Astrocyte of the hippocampus (primary cell): ENCODE data around the gene TM9SF4.
A peak's percentile ranks its signal among the peaks of the same experiment; 100 is the strongest.

ENCODE experiments used
- DNase-seq: peaks from one replicate; pipeline ENCODE4 v3.0.0; 2011; ENCODE audit warnings: low read depth, low spot score

The TM9SF4 gene, protein sequence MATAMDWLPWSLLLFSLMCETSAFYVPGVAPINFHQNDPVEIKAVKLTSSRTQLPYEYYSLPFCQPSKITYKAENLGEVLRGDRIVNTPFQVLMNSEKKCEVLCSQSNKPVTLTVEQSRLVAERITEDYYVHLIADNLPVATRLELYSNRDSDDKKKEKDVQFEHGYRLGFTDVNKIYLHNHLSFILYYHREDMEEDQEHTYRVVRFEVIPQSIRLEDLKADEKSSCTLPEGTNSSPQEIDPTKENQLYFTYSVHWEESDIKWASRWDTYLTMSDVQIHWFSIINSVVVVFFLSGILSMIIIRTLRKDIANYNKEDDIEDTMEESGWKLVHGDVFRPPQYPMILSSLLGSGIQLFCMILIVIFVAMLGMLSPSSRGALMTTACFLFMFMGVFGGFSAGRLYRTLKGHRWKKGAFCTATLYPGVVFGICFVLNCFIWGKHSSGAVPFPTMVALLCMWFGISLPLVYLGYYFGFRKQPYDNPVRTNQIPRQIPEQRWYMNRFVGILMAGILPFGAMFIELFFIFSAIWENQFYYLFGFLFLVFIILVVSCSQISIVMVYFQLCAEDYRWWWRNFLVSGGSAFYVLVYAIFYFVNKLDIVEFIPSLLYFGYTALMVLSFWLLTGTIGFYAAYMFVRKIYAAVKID

DNA sequence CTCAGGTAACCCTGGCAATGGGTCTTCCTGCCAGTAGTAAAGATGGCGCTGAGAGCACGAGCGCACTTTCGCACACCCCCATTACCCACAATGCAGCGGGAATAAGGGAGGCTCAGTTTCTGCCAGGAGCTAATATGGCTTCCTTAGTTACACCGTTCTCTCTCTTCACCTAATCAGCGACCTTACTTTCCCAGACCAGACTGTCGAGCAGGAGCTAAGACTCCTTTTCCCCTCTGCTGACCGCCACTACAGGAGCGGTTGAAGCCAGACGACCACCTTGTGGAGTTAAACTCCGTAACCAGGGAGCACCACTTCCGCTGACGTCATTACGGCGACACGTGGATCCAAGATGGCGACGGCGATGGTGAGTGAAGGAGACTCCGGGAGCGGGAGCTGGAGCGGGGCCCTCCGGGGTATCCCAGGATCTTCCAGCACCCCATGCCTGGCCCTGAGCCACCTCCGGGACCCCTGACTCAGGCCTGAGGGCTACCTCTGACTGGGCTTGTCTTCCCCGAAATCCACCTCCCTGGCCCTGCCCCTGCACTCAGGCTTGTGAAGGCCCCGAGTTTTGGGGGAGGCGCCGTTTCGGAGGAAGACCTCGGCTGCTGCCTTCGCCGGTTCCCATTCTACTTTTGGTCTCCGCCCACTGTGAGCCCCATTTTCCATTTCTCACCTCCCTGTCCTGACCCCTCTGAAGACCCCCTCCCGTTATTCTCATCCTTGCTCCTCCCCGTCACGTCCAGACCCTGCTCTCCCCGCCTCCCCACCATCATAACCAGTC is at the start of gene TM9SF4:
TM9SF4 (plus strand) TSS at position 323 of the 781 bp plus-strand sequence; CDS start at position 350, 27 bp downstream.
- DNase-seq: peak; percentile 97

DNA sequence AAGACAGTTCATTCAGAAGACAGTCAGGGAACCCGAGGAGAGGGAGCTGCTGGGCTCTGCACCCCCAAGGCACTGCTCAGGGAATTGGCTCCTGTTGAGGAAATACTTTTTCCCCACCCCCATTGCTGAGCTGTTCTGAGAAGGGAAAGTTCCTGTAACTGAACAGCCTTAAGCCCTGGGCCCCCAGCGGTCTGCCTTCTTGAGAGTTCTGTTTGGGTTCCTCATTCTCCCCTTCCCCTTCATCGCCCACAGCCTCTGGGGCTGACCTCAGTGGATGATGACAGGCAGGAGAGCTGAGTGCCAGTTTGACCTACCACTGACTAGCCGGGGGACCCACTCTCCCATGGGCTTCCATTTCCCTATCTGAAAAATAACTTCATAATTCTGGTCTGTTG is 46.7 kb upstream of the TM9SF4 start:
- no peak for DNase-seq

DNA sequence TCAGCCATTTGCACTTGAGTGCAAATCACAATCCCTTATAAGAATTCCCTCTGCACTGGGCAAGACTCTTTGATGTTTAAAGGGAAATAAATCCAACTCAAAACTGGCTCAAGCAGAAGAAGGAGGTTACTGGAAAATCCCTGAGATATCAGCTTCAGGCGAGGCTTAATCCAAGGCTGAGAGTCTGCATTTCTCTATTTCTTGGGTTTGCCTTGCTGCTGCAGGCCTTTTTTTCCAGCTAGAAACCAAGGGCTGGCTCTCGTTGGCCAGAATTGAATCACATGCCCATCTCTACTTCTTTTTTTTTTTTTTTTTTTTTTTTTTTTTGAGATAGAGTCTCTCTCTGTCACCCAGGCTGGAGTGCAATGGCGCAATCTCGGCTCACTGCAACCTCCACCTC is 45.8 kb upstream of the TM9SF4 start:
- DNase-seq: no peak

DNA sequence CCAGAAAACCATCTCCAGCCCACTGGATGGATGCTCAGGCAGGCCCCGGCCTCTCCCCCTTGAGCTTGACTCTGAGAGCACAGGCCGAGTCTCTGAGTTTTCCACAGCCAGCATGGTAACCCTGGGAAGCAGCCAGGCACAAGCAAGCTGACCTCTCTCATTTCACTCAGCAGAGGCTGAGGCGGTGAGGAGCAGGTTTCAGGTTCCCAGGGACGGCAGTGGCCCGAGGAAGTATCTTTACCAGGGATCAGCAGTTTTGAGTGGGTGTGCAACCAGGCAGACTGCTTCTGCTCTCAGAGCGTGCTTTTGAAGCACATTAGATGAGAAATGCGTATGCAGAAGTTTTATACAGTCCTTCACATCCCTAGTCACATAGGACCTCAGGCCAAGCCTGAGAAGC is 44.8 kb upstream of the TM9SF4 start:
- DNase-seq: no peak

DNA sequence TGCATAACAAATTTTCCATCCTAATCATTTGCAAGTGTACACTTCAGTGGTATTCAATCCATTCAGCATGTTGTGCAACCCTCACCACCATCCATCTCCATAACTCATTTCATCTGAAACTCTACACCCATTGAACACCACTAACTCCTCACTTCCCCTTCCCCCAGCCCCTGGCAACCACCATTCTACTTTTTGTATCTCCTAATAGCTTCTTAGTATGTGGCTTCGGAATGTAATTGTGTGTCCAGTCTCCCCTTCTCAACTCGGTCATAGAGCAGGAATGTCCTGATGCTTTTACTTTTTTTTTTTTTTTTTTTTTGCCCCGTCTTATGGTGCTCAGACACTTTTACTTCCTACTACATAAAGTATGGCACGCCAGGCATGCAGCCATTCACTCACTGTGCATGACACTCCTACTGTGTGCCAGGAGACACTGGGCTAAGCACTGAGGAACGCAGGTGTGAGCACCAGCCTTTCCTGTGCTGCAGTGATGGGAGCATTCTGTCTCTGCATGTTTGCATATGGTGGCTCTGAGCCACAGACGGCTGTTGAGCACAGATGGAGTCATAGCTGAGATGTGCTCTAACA is 42.2 kb upstream of the TM9SF4 start:
- DNase-seq: peak; percentile 62

DNA sequence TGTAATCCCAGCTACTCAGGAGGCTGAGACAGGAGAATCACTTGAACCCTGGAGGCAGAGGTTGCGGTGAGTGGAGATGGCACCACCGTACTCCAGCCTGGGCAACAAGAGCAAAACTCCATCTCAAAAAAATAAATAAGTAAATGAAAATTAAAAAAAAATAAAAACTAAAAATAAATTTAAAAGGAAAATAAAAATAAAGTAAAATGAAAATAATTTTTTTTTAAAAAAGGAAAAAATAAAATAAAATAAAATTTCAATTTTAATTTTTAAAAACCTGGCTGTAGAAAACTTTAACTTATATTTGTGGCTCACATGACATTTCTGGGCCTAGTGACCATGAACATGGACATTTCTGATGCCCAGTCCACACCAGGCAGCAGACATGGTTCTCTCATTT is 41.3 kb upstream of the TM9SF4 start:
- DNase-seq: no peak

DNA sequence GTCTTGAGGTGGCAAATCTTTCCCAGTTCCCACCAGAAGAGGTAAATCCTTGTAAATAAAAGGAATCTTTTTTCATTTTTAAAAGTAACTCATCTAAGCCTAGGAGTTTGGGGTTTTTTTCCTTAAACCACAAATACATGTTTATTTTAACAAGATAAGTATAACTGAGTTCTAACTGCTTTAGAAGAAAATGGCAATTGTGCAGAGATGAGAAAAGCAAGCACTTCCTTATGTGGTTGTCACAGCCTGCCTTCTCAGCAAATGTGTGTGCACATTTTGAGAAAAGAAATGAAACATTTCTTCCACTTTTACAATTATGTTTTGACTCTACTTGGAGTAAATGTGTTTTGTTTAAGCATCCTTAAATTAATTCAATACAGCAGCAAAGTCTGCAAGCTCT is 39.8 kb upstream of the TM9SF4 start:
- no peak for DNase-seq

DNA sequence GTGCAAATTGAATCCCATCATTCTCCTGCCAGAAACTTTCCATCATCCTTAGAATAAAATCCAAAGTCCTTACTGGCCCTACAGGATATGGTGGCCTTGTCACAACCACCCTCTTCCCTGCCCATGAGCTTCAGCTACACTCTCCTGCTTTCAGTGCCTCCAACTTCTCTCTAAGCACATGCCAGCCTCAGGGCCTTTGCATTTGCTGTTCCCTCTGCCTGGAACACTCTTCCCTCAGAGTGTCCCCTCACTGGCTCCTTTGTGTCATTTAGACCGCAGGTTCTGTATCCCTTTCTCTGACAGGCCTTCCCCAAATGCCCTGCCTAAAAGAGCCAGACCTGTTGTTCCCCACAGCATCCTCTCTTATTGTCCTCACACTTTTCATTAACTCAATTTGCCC is 39.2 kb upstream of the TM9SF4 start:
- no peak for DNase-seq

DNA sequence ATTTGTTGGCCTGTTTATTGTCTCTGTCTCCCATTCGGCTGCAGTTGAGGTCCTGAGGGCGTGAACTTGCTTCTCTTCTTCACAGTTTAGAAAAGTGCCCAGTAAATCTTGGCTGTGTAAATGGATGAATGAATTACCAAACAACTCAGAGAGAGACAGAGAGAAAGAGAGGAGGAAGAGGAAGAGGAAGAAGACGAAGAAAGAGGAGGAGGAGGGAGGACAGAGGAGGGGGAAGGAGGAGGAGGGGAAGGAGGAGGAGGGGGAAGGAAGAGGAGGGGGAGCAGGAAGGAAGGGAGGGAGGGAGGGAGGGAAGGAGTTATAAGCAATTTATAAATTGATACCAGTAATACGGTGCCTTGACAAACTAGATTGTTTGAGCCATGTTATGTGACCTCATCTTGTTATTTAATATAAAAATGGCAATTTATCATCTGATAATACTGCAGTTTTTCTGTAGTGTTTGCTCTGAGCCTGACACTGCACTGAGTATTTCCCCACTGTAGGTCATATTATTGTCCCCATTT is 38.8 kb upstream of the TM9SF4 start:
- no peak for DNase-seq

DNA sequence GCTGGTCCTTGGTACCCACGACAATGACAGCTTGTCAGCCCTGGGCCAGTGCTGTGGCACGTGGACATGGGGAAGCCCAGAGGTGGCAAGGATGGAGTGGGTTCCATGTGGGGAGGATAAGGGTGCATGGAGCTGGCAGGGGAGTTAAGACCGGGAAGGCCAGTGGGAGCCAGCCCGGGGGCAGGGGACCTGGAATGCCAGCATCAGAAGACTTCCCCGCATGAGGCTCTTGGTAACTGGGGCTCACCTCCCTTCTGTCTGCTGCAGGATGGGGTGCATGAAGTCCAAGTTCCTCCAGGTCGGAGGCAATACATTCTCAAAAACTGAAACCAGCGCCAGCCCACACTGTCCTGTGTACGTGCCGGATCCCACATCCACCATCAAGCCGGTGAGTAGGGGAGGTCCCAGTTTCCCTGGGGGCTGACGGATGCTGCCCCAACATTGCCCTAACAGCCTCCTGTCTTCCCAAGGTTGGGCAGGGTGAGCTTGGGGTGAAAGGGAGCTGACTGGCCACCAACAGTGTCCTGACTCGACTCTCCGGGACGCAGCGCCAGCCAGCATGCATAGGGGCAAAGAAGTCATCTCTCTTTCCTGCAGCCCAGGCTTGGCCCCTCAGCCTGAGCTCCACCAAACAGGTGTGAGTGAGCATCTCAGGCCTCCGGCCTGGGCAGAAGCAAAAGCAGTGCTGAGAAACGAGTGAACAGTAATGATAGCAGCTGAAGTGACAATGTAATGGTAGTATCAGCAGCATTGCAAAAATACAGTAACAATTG is 37.9 kb upstream of the TM9SF4 start:
- DNase-seq: no peak

DNA sequence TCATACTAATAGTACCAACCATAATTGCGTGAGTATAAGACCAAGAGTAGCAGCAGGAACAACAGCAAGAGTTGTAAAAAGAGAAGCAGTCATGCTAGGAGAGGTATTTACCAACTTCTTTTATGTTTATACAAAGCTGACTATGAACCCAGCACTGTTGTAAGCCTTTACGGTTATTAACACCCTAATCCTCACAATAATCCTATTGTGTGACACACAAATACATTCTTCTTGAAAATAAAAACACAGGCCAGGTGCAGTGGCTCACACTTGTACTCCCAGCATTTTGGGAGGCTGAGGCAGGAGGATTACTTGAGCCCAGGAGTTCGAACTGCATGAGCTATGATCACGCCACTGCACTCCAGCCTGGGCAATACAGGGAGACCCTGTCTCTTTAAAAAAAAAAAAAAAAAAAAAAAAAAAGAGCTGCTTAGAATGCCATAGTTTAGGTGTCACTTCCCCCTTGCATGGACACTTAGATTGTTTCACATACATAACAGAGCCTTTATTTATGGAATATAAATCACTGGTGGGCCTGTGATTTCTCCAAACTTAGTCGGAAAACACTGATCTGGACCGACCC is 37.3 kb upstream of the TM9SF4 start:
- no peak for DNase-seq

DNA sequence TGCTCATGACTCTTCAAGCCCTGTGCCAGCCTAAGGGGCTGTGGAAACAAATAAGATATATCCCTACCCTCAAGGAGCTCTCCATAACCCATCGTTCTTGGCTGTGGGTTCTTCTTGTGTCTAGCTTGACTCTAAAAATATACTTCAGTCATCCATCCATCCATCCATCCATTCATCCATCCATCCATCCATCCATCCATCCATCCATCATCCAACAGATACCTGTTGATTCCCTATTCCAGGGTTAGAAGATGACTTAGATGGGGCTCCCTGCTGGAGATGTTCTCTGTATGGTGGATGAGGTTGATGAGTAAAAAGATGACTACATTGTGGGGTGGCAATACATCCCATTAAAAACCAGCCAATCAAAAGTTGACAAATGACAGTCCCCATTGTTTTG is 34.0 kb upstream of the TM9SF4 start:
- no peak for DNase-seq

DNA sequence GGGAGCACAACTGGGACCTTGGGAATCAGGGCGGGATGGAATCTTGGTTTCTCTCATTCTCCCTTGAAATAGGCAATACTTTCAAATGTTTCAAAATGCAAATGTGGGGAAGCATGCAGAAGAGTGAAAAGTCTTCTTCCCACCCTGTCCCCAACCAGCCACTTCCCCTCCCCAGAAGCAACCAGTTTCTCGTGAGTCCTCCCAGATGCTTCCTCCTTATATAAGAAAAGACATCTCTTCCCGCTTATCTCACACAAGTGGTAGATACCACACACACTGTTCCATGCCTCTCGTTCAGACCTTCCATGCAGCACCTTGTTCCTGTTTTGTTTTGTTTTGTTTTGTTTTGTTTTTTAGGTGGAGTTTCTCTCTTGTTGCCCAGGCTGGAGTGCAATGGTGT is 32.3 kb upstream of the TM9SF4 start:
- DNase-seq: no peak

DNA sequence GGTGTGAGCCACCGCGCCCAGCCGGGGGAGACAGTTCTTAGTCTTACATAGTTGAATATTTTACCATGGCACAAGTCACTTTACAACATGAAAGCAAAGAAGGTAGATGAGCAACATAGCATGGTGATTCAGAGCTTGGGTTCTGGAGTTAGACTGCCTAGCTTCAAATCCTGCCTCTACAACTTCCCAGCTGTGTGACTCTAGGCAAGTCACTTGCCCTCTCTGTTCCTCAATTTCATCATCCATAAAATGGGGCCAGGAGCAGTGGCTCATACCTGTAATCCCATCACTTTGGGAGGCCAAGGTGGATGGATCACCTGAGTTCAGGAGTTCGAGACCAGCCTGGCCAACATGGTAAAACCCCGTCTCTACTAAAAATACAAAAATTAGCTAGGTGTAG is 31.2 kb upstream of the TM9SF4 start:
- no peak for DNase-seq

DNA sequence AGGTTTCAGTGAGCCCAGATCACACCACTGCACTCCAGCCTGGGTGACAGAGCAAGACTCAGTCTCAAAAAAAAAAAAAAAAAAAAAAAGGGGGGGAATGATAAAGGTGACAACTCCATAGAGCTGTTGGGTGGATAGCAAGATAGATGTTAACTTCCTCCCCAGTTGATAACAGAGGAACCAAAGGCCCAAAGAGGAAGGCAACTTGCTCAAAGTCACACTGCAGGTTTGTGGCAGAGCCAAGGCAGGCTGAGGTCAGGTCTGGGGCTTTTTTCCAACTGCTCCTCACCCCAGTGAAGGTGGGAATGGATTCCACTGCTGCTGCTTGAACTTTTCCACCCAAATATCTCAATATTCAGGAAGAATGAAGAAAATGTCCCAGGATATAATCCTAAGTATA is 30.7 kb upstream of the TM9SF4 start:
- no peak for DNase-seq

DNA sequence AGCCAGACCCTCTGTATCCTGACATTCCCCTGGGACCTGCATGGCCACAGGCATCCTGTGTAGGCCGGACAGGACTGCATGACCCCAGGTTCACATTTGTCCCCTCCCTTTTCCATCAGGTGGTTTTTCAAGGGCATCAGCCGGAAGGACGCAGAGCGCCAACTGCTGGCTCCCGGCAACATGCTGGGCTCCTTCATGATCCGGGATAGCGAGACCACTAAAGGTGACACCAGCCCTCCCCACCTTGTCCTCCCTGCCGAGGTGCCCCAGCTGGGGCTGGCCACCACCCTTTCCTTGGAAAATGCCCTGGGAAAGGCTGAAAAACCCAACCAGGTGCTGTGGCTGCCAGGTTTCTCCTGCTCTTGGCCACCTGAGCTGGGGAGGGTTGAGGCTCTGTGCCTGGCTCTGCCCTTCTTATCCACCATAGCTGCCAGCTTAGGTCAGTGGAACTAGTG is 29.8 kb upstream of the TM9SF4 start:
- no peak for DNase-seq

DNA sequence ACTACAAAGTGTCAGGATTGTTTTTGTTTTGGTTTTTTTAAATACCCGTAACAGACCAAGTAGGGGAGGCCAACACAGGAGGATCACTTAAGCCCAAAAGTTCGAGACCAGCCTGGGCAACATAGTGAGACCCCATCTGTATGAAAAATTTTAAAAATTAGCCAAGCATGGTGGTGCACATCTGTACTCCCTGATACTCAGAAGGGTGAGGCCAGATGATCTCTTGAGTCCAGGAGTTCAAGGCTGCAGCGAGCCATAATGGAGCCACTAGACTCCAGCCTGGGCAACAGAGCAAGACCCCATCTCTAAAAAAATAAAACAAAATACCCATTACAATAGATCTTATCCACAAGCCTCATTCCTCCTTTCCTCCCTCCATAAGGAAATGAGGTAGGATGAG is 28.7 kb upstream of the TM9SF4 start:
- no peak for DNase-seq

DNA sequence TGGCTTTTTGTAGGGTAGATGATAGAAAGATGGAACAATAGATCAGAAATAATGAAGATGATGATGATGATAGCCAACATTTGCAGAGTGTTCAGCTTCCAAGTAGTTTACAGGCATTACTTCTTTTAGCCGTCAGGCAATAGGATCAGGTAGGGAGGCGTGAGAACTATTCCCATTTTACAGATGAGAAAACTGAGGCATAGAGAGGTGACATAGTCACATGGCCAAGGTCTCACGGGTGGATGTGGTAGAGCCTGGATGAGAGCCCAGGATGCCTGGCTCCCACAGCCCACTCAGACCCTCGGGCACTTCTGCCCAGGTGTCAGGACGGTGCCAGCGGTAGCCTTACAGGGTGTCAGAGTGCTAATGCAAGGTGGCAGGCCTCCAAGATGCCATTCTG is 26.0 kb upstream of the TM9SF4 start:
- DNase-seq: no peak

DNA sequence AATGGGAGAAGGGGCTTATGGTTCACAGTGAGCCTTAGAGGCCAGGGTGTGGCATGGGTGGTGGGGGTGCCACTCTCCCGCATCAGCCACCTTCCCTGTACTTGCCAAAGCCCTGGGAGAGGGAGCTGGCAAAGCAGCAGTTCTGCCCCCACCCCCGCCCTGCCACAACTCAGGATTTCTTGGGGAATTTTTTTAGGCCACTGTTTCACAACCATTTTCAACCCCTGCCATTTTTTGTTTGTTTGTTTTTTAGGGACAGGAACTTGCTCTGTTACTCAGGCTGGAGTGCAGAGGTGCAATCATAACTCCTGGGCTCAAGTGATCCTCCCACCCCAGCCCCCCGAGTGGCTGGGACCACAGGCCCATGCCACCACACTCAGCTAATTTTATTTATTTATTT is 22.4 kb upstream of the TM9SF4 start:
- DNase-seq: no peak

DNA sequence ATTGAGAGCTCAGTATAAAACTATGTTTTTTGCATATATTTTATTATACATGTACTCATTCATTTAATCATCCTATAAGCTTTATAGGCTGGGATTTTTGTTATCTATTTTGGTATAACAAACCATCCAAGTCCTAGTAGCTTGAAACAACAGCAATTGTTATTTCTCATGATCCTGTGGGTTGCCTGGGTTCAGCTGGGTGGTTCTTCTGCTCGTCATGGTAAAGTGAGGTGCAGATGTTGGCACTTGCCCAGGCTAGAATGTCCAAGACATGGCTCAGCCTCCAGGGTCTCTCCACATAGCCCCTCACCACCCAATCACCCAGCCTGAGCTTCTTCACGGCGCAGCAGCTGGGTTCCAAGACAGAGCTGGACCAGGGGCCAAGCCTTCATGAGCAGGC is 20.8 kb upstream of the TM9SF4 start:
- DNase-seq: no peak
